ENCODE data around the gene LYST.

GRCh38 chr1:235781807-235782206, 84.9 kb downstream of the LYST start:
- TF ChIP-seq CTCF (IDR thresholded peaks at IDR 0.05) (no peak), POLR2A (IDR thresholded peaks at IDR 0.05) (no peak)
